DMS153 treated with DMSO at 0.1 percent for 48 hours (cell line): ENCODE measurements around the gene H2BK1.

Experiments
- DNase-seq: peaks from one replicate; lab custom pipeline; 2025; ENCODE audit not compliant: unreplicated experiment; lab: John Stamatoyannopoulos, UW

H2BK1 gene

GRCh38 chr7:151210087-151210854, at the start of gene H2BK1:
TSS of gene H2BK1 (minus strand) at chr7:151210488. CDS start at chr7:151210318, 170 bp downstream.
- no peak for DNase-seq

GRCh38 chr7:151257990-151258389, 47.7 kb upstream of the H2BK1 start:
- DNase-seq, result no peak

GRCh38 chr7:151256410-151257045, 46.2 kb upstream of the H2BK1 start:
- no peak for DNase-seq

GRCh38 chr7:151255390-151255789, 45.1 kb upstream of the H2BK1 start:
- no peak for DNase-seq

- no peak for DNase-seq
These were observed 44.6 kb upstream of the H2BK1 start for GRCh38 chr7:151254851-151255250.

GRCh38 chr7:151254316-151254715, 44.0 kb upstream of the H2BK1 start:
- no peak for DNase-seq

- no peak for DNase-seq
These were observed 42.8 kb upstream of the H2BK1 start for GRCh38 chr7:151252961-151253711.

- no peak for DNase-seq
These were observed 42.2 kb upstream of the H2BK1 start for GRCh38 chr7:151252561-151252835.

- DNase-seq, result no peak
These were observed 41.6 kb upstream of the H2BK1 start for GRCh38 chr7:151251689-151252560.

GRCh38 chr7:151251328-151251688, 41.0 kb upstream of the H2BK1 start:
- DNase-seq, result no peak

- DNase-seq, result no peak
These were observed 40.2 kb upstream of the H2BK1 start for GRCh38 chr7:151250181-151251132.

- DNase-seq, result no peak
These were observed 39.4 kb upstream of the H2BK1 start for GRCh38 chr7:151249732-151250072.

GRCh38 chr7:151249034-151249731, 38.9 kb upstream of the H2BK1 start:
- no peak for DNase-seq

GRCh38 chr7:151248346-151249033, 38.2 kb upstream of the H2BK1 start, which contains the start of gene SMARCD3:
TSS of gene SMARCD3 (minus strand) at chr7:151248694. CDS start at chr7:151248562, 132 bp downstream.
- no peak for DNase-seq

- no peak for DNase-seq
These were observed 37.5 kb upstream of the H2BK1 start for GRCh38 chr7:151247611-151248345.

GRCh38 chr7:151246851-151247580, 36.7 kb upstream of the H2BK1 start:
- DNase-seq, result no peak

GRCh38 chr7:151246102-151246850, 36.0 kb upstream of the H2BK1 start:
- DNase-seq, result no peak
